NCI-H345 treated with DMSO at 0.1 percent for 48 hours (cell line): ENCODE data around the gene C1QTNF8.

Experiments used
- DNase-seq: peaks from one replicate; lab custom pipeline; 2025; ENCODE audit not compliant: unreplicated experiment; lab: John Stamatoyannopoulos, UW

C1QTNF8 gene

DNA sequence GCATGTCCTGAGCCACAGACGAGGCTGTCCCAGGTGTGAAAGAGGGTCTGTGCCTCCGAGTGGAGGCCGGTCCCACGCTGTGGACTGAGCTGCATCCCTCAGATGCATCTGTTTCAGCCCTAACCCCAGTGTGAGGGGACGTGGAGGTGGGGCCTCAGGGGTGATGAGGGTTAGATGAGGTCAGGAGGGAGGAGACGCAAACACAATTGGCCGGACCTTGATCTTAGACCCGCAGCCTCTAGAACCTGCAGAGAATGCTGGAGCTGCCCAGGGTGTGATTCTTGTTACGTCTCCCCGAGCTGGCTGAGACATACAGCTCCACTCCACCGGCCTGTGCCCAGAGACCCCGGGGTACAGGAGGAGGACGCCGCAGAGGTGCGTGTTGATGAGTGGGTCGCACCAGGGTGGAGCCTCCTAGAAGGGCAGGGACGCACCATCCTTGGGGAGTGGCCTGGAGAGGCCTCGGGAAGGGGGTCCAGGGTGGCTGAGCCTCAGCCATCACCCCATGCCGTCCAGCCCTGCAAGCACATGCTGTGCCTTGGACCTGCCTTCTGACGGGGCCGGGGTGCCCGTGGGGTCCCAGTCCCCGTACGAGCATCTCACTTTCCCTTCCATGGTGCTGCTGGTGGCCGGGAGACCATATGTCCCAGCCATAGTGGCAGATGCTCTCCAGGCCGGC lies 16.6 kb upstream of the C1QTNF8 start:
- DNase-seq, result no peak

DNA sequence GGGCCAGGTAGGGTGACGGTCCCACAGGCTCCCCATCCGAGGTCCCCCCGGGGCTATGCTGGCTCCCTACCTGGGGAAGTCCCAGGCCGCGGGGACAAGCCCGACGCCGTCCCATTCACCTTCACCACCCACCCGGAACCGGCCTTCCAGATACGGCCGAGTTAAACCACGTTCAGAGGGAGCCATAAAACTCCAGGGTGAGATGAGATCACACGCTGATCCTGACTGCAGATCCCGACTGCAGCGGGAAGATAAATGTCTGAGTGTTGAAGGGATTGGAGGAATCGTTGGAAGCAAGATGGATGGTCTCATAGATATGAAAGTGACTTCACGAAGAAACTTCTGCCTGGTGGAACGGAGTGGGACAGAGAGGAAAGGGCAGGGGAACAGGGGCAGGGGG lies 13.6 kb upstream of the C1QTNF8 start:
- no peak for DNase-seq

DNA sequence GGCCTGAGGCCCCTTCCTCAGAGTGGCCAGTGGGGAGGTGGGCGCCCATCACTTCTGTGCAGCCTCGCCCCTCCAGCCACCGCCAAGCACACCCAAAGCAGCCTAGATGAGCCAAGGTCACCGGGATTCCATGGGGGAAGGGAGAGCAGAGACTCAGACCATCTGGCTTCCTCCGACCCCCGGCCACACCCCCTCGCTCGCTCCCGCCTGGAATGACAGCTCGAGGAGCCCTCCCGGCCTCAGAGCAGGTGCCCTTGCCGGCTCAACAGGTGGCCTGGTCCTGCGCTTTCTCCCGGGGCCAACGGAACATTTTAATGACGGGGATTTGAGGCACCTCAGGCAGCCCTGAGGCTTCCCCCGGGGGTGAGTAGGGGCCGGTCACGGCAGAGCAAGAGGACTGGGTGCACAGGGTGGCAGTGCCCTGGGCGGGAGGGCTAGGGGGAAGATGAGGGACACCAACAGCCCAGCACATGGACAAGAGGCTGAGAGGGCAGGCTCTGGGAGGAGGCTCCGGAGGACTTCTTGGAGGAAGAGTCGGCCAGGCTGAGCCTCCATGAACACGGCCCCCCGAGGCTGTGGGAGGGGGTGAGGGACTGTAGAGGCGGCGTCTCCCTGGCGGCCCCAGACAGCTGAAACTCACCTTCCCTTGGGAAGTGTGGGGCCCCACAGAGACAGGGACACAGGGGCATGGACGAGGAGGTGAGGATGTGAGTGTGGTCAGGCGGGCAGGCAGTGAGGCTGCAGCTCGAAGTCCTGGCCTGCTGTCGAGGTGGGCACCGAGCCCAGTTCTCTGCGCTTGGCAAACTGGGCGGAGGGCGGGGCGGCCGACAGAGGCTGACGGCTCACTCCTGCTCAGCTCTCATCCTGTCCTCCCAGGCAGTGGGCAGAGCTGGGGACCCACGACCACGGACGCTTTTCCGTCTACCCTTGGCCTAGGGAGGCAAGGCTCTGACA lies 12.5 kb upstream of the C1QTNF8 start:
- DNase-seq, result no peak

DNA sequence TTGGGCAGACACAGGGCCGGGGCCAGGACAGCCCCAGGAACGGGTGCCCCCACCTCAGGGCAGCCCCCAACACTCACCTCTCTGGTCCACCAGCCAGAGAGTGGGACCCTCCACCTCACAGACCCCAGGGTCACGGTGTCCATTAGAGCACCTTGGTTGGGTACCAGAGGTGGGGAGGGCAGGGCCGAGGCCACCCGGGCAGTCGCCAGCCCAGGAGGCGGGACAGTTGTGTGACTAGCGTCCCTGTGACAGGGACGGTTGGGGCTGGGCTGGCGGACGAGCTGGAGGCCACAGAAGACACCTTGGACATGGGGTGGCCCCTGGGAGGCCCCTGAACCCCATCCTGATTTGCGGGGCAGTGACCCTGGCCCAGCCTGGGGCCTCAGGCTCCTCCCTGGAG lies 11.7 kb upstream of the C1QTNF8 start:
- no peak for DNase-seq

DNA sequence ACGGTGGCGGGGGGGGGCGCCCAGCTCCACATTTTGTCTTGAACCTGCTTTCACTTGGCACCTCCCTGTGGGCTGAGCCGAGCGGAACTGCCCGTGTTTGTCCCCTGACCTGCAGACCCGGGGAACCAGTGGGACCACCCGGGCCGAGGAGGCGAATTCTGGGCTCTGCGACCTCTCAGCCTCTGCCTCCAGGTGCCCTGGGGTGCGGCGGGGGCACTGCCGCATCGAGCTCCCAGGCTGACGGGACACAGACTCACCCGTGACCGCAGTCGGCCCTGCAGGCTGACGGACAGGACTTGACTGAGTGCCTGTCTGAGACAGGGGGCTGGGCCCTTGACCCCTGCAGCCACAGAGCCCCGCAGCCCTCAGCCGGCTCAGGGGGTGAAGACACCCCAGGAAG lies 11.1 kb upstream of the C1QTNF8 start:
- no peak for DNase-seq

DNA sequence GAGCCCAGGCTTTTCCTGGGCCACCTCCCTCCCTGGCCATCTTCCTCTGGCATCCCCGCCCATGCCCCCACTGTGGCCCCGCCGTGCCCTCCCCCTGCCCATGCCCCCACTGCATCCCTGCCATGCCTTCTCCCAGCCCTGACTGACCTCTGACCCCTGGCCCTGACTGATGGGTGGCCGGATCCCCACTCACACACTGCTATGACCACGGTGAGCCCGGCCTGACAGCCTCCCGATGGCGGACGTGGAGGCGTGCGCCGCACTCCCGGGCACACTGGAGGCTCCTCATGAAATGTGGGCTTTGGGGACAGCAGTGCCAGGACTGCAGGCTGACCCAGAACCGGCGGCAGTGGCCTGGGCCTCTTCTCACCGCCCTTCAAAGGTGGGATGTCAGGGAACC lies 10.6 kb upstream of the C1QTNF8 start:
- no peak for DNase-seq

DNA sequence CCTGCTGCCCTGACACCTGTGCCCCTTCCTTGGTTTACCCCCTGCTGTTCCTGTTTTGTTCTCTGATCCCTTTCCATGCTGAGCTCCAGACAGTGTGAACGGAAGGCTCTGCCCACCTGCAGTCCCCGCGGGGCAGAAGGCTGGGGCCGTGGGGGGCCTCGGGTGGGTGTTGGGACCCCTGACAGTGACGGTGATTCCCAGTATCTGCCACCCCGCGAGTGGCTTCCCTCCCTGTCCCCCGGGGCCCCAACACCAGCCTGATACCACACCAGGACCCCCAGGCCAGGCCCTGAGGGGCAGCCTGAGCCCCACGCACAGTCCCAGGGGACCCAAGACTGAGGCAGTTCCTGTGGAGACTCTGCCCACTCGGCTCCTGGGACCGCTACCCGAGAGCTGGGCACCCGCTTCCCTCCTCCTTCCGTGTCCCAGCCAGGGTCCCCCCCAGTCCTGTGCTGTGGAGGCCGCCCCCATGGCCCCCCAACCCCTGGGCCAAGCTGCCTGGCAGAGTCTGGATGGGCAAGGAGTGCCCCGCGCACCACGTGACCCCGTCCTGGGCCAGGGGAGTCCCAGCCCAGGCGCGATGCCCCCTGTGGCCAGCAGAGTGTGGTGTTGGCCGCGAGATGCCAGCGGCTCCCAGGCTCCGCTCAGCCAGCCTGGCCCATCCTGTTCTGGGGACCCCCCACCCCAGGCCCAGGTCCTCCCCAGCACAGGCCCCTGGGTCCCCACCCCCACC lies 10.0 kb upstream of the C1QTNF8 start:
- DNase-seq, result peak; percentile 45

DNA sequence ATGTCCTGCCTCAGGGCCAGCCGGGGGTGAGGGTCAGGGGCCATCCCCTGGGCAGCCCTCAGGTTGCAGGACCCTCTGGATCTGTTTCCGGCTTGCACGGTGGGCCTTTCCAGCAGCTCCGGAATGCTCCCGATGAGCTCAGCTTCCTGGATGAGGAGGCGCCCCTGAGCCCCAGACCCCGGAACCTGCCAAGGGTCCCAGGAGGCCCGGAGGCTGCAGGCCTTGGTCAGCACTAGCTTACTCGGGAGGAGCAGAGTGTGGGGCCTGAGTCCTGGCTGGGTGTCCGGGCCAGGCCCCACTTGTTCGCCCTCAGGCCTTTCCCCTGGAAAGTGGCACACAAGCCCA lies 7.6 kb upstream of the C1QTNF8 start:
- DNase-seq, result no peak

DNA sequence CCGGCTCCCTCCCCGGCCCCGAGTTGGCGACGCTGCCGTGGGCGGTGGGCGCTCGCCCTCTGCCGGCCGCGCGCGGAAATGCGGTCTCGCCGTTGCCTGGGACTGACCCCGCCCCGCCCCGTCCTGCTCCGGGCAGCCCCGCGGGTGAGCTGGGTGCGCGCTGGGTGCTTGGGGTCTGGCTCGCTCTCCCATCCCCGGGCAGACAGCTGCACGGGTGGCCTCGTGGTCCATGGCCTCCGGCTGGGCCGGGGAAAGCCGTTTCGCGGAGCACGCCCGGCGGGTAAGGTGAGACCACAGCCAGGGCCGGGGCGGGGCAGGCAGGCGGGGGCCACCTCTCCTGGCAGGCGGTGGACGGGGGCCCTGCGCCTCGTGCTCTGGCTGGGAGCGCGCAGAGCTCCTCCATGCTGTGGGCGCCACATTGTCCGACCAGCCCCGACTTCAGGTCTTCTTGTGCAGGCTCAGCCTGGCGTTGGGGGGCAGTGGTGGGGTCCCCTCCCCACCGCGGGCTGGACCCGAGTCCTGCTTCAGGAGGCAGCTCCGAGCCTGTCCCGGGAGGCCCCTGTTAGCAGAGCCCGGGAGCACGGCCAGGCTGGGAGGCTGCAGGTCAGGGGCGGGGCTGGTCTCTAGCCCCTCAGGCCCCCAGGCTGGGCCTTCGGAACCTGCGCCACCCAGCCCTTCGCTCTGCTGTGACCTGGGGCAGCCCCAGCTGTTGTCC lies 7.0 kb upstream of the C1QTNF8 start:
- DNase-seq, result peak; percentile 26

DNA sequence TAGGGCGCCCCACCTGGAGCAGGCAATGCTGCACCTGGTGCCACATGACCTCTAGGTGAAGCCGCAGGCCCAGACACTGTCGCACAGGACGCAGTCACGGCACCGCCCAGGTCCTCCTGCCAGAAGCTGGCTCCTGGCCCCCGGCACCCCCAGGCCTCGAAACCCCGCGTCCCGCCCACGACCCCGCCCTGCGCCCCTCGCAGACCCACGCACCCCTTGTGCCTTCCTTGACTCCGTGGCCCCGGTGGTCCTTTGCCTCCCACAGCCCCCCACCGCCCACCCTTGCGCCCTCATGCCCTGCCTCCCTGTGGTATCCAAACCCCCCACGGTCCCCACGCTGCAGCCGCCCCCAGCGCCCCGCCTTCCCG lies 6.3 kb upstream of the C1QTNF8 start:
- DNase-seq, result no peak

DNA sequence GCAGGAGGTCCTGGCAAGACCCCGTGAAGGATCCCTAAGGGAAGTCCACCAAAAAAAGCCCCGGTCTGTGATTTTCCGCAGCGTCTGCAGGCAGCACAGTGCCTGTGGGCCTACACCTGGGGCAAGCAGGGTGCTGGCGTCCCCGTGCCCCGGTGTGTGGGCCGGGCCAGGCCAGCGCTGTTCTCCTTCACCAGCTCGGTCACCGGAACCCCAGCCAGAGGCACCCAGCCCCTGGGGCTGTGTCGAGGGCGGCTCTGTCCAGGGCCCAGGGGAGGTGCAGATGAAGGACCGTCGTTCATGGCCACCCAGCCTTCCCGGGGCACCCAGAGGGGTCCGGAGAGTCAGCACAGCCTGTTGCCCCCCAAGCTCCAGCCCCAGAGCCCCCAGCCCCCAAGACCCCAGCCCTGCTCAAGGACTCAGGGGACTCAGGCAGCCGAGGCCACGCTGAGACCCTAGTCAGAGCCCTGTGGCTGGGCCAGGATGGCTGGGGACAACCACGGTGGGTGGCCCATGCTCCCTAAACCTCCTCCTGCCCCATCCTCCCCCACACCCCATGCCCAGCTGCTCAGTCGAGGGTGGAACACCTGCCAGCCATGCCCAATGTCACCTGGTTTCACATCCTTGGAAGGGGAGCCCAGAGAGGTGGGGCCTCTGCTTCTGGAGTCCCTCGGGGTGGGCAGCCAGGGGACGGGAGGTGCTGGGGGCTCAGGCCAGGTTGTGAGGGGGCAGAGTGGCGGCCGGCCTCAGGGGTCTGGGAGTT lies 5.7 kb upstream of the C1QTNF8 start:
- no peak for DNase-seq

DNA sequence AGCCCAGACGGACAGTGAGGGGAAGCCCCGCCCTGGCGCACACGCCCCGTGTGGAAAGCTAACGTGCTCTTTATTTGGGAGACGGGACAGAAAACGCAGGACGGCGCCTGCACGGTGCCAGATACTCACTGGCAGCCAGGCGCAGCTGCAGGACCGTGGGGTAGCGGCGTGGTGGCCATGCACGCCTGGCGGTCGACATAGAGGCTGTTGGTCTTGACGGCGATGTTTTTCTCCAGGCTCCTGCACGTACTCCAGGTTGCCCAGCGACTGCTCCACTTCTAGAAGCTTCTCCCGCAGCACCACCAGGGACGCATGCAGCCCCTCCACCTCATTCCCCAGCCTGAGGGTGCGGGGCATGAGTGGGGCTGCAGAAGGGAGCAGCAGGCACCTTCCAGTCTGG lies 5.1 kb upstream of the C1QTNF8 start:
- no peak for DNase-seq

DNA sequence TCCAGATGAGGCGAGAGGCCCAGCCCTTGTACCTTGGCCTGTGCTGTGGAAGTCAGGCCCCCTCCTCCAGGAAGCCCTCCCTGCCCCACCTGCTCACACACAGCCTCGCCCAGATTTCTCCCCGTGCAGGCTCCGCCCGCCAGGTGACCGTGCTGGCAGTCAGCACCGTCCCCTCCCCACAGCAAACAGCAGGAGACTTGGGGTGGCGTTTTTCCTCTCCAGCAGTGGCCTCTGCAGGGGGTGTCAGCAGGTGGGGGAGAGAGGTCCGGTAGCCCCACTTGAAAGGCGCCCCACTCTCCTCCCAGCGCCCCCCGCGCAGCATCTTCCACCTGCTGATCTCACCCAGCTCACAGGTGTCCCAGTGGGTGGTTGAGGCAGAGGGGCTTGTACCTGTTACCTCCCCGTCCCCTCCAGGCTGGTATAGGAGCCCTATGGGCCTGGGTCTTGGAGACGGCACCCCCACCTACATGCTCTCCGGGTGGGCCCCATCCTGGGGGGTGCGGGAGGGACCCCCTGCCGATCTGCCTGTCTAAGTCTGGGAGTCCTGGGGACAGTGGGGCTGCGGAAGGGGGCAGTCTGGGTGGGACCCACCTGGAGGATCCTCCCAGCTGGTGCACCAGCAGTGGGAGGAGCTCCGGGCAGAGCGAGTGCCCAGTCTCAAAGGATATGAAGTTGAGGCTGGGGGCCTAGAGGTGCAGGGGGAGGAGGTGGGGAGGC lies 4.2 kb upstream of the C1QTNF8 start:
- DNase-seq, result no peak

DNA sequence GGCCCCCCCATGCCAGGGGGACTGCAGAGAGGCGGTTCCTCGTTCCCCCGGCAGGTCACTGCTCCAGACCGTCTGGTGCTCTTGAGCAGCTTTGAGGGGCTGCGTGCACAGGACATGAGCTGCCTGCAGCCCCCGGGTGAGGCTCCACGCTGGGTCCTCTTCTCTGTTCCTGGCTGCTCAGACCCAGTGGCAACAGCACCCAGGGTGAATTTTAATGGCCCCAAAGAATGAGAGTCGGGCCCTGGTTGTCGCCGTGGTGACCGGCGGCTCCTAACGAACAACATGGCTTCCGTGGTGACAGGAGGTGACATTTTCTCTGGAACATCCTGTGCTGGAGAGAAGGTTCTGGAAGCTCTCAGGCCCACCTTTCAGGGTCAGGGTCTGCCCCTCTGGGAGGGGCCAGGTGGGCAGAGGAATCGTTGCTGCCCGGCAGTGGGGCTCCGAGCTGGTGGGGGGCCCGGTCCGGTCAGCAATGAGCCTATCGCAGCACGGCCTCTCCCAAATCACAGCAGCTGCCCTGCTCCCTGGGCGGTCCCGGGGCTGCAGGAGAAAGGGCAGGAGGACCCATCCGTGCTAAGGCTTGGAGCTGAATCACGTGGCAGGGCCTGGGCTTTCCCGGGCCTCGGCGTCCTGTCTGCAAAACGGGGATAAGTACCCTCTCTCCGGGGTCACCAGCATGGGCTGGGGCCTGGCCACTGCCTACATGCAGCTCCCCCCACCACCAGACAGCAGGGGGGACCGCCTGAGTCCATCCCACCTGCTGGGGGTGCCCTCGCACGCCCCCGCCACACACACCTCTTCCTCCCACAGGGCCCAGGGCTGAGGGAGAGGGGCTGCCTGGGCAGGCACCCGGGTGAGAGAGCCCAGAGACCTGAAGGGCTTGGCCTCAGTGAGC lies 3.4 kb upstream of the C1QTNF8 start:
- DNase-seq, result no peak

DNA sequence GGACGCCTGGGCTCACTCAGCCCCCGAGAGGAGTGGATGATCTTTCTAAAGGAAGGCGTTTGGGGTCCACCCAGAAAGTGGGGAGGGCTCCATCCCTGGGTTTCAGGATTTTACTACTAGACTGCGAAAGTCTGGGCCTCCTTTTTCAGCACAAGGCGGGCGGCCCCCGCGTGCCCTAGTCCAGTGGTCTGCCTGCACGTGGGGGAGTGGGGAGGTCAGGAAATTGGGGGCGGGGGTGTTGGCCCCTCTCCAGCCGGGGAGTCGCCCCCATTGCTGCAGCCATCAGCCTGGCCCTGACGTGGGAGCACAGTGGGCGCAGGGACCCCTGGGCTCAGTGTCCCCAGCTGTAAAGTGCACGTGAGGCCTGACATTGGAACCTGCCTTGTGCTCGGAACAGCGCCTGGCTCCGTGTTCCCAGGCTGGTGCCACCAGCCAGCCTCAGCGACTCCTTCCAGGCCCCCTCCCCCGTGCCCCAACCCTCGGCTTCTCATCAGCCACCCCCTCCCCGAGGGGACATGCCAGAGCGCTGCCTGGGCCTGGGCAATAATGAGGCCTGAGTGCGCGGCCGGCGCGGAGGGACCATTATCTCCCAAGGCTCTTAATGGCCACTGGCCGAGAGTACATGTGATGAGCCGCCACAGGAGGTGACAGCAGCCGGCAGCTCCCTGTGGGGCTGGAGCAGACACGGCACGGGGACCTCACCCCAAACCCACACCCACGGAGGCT lies 2.4 kb upstream of the C1QTNF8 start:
- DNase-seq, result no peak

DNA sequence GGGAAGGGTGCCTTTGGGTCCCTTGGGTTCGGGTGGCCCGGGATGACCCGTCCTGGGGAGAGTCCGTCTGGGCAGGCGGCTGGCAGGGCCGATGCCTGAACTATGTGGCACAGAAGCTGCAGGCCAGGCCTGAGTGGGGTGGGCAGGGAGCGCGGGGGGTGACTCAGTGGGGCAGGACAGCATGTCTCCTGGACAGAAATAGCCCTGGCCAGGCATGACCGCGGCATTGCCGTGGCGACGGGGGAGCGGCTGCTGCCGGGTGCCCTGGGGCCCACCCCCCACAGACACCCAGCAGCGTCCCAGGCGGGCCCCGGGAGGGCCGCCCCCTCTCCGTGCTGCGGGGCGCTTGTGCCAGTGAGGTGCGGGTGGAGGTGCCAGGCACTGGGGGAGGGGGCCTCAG lies 1.8 kb upstream of the C1QTNF8 start:
- no peak for DNase-seq

DNA sequence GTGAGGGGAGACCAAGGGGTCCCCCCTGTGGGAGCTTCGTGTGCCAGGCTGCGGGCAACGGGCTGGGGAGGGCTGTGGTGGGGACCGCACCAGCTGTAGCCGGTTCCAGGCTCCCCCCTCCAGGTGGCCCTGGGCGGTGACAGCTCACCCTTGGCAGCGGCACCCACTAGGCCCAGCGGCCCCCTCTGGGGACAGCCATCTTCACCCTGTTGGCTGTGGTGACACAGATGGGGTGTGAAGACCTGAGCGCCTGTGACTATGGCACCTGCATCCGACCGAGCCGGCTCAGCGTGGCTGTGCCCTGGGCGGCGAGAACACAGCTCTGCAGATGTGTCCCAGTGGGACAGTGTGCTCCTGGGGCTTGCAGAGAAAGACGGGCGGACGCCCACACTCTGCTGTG lies 1.1 kb upstream of the C1QTNF8 start:
- DNase-seq, result no peak

DNA sequence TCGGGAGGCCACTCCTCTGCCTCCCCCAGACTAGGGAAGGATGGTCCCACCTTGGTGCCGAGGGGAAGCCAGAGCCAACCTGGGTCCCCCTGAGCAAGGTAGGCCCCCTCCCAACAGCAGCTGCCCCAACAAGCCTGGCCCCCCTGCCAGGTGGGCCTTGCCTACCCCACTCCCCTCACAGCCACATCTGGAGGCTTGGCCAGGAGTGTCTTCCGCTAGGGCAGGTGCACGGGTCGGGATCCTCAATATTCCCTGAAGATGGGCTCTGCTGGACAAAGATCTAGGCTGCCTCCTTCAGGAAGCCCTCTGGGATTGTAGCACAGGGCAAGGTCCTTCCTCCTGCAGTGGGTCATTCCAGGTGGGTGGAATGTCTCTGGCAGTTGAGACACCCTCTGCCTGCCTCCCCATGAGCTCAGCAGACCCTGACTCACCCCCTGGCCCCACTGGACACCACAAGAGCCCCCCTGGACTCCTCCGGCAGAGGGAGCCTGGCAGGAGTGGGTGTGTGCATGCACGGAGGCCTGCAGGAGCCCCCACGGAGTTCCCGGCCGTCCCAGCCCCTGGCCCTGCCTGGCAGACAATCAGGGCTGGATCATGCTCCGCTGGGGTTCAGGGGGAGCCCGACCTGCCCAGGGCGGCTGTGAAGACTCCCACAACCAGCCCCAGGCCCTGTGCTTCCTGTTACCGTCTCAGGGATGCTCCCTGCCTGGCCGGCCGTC lies 435 bp downstream of the C1QTNF8 start:
- no peak for DNase-seq
